Measurements from ENCODE around the gene PTX4. TPM values are rescaled to one million over a fixed set of nuclear protein-coding genes. Genes with fewer than 3 reads are reported as not detected.

The PTX4 gene
- total and polyA plus RNA-seq, 2 donors = 0.10 TPM; not detected in 1

GRCh38 chr16:1511662-1512569 lies 23.2 kb upstream of the PTX4 start:
- H3K36me3 ChIP-seq (ENCODE audit: insufficient read depth) = no peaks in the 10 kb centered on the region
- 82% methylated on average over 30 of the region's 30 CpGs for WGBS

GRCh38 chr16:1510941-1511351 lies 22.2 kb upstream of the PTX4 start:
- WGBS = 89% methylated on average over 26 of the region's 26 CpGs
- no peak overlapping the region for H3K4me3 ChIP-seq (ENCODE audit: low read depth, low read length)
- no peaks in the 10 kb centered on the region for H3K36me3 ChIP-seq (ENCODE audit: insufficient read depth)
- no peak for DNase-seq (ENCODE audit: extremely low spot score)
- no peaks in the 10 kb centered on the region for H3K4me1 ChIP-seq (ENCODE audit: insufficient read depth)
- H3K27ac ChIP-seq (ENCODE audit: low read depth) = no peak overlapping the region

More at GRCh38 chr16:1511662-1512569, 23.2 kb upstream of the PTX4 start:
- no peak overlapping the region for H3K27ac ChIP-seq (ENCODE audit: low read depth)
- DNase-seq (ENCODE audit: extremely low spot score) = no peak
- H3K4me1 ChIP-seq (ENCODE audit: insufficient read depth) = no peaks in the 10 kb centered on the region
- no peak overlapping the region for H3K4me3 ChIP-seq (ENCODE audit: low read depth, low read length)

GRCh38 chr16:1510272-1510671 lies 21.5 kb upstream of the PTX4 start:
- 85% methylated on average over 10 of the region's 10 CpGs for WGBS
- no peak for DNase-seq (ENCODE audit: extremely low spot score)
- Histone ChIP-seq H3K27ac (ENCODE audit: low read depth) (no peak overlapping the region), H3K4me1 (ENCODE audit: insufficient read depth) (no peaks in the 10 kb centered on the region), H3K36me3 (ENCODE audit: insufficient read depth) (no peaks in the 10 kb centered on the region), H3K4me3 (ENCODE audit: low read depth, low read length) (no peak overlapping the region)

- Histone ChIP-seq H3K4me3 (ENCODE audit: low read depth, low read length) (no peak overlapping the region), H3K4me1 (ENCODE audit: insufficient read depth) (no peaks in the 10 kb centered on the region), H3K27ac (ENCODE audit: low read depth) (no peak overlapping the region), H3K36me3 (ENCODE audit: insufficient read depth) (no peaks in the 10 kb centered on the region)
- 79% methylated on average over 44 of the region's 44 CpGs for WGBS
- no peak for DNase-seq (ENCODE audit: extremely low spot score)
Observed at GRCh38 chr16:1509307-1510221, 20.8 kb upstream of the PTX4 start.

GRCh38 chr16:1508494-1509187 lies 19.9 kb upstream of the PTX4 start:
- no peak for DNase-seq (ENCODE audit: extremely low spot score)
- WGBS = 80% methylated on average over 24 of the region's 24 CpGs
- no peaks in the 10 kb centered on the region for H3K36me3 ChIP-seq (ENCODE audit: insufficient read depth)
- H3K4me3 ChIP-seq (ENCODE audit: low read depth, low read length) = no peak overlapping the region
- H3K27ac ChIP-seq (ENCODE audit: low read depth) = no peak overlapping the region
- H3K4me1 ChIP-seq (ENCODE audit: insufficient read depth) = no peaks in the 10 kb centered on the region

- no peak for DNase-seq (ENCODE audit: extremely low spot score)
- Histone ChIP-seq H3K4me3 (ENCODE audit: low read depth, low read length) (no peak overlapping the region), H3K27ac (ENCODE audit: low read depth) (no peak overlapping the region), H3K4me1 (ENCODE audit: insufficient read depth) (no peaks in the 10 kb centered on the region), H3K36me3 (ENCODE audit: insufficient read depth) (peaks cover 5% of the 10 kb centered on the region)
- 90% methylated on average over 37 of the region's 37 CpGs for WGBS
Observed at GRCh38 chr16:1506494-1507213, 17.9 kb upstream of the PTX4 start.

GRCh38 chr16:1505912-1506311 lies 17.2 kb upstream of the PTX4 start:
- peaks cover 5% of the 10 kb centered on the region for H3K36me3 ChIP-seq (ENCODE audit: insufficient read depth)
- no peak overlapping the region for H3K4me3 ChIP-seq (ENCODE audit: low read depth, low read length)
- no peaks in the 10 kb centered on the region for H3K4me1 ChIP-seq (ENCODE audit: insufficient read depth)
- H3K27ac ChIP-seq (ENCODE audit: low read depth) = no peak overlapping the region
- no peak for DNase-seq (ENCODE audit: extremely low spot score)
- WGBS = 91% methylated on average over 22 of the region's 22 CpGs

- H3K4me3 ChIP-seq (ENCODE audit: low read depth, low read length) = no peak overlapping the region
- H3K27ac ChIP-seq (ENCODE audit: low read depth) = no peak overlapping the region
- WGBS = 94% methylated on average over 37 of the region's 37 CpGs
- peaks cover 6% of the 10 kb centered on the region for H3K36me3 ChIP-seq (ENCODE audit: insufficient read depth)
- no peak for DNase-seq (ENCODE audit: extremely low spot score)
- H3K4me1 ChIP-seq (ENCODE audit: insufficient read depth) = no peaks in the 10 kb centered on the region
Observed at GRCh38 chr16:1505073-1505844, 16.5 kb upstream of the PTX4 start.

- WGBS = 97% methylated on average over 37 of the region's 37 CpGs
- Histone ChIP-seq H3K4me1 (ENCODE audit: insufficient read depth) (no peaks in the 10 kb centered on the region), H3K36me3 (ENCODE audit: insufficient read depth) (peaks cover 9% of the 10 kb centered on the region), H3K27ac (ENCODE audit: low read depth) (no peak overlapping the region), H3K4me3 (ENCODE audit: low read depth, low read length) (no peak overlapping the region)
- DNase-seq (ENCODE audit: extremely low spot score) = no peak
Observed at GRCh38 chr16:1503110-1503955, 14.6 kb upstream of the PTX4 start.

GRCh38 chr16:1502092-1503004 lies 13.6 kb upstream of the PTX4 start:
- DNase-seq (ENCODE audit: extremely low spot score) = no peak
- 96% methylated on average over 42 of the region's 42 CpGs for WGBS
- peaks cover 9% of the 10 kb centered on the region for H3K36me3 ChIP-seq (ENCODE audit: insufficient read depth)
- H3K4me3 ChIP-seq (ENCODE audit: low read depth, low read length) = no peak overlapping the region
- H3K27ac ChIP-seq (ENCODE audit: low read depth) = no peak overlapping the region
- H3K4me1 ChIP-seq (ENCODE audit: insufficient read depth) = no peaks in the 10 kb centered on the region

- Histone ChIP-seq H3K4me3 (ENCODE audit: low read depth, low read length) (no peak overlapping the region), H3K4me1 (ENCODE audit: insufficient read depth) (no peaks in the 10 kb centered on the region), H3K27ac (ENCODE audit: low read depth) (no peak overlapping the region), H3K36me3 (ENCODE audit: insufficient read depth) (peaks cover 9% of the 10 kb centered on the region)
- WGBS = 96% methylated on average over 23 of the region's 23 CpGs
- no peak for DNase-seq (ENCODE audit: extremely low spot score)
Observed at GRCh38 chr16:1501630-1502029, 12.9 kb upstream of the PTX4 start.

All from urinary bladder (tissue), 4 donors.